GM19023 (cell line): Measurements from ENCODE around the gene LCLAT1.
"Not testable (repeated sequence)": the region's sequence is repeated elsewhere in the genome, so short reads cannot be mapped to it uniquely, and the experiment has no call there.

Experiments
- ATAC-seq: cut with Tn5 transposase; IDR thresholded peaks from one replicate; pipeline ENCODE4 v1.9.1; 2021; ENCODE audit warnings: mild to moderate bottlenecking, moderate library complexity; ENCODE audit not compliant: unreplicated experiment

Gene LCLAT1

DNA sequence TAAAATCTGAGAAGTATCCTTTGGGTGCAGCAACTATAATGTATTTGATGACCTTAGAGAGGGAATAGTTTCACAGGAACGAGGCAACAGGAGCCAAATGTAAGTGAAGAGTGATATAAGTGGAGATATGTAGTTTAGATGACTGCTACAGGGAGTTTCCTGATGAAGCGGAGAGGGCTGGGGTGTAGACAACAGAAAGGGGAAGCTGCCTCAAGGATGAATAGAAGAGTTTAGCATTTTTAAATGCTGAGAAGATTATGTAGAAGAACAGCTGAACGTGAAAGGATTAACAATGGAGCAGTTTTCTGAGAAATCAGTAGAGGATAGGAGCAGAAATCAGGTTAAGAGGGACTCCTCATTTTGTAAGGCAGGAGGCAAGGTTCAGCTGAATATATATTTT lies 133.3 kb downstream of the LCLAT1 start:
- ATAC-seq, result no peak

- ATAC-seq, result no peak
These were observed 135.5 kb downstream of the LCLAT1 start for GRCh38 chr2:30582521-30582920.

DNA sequence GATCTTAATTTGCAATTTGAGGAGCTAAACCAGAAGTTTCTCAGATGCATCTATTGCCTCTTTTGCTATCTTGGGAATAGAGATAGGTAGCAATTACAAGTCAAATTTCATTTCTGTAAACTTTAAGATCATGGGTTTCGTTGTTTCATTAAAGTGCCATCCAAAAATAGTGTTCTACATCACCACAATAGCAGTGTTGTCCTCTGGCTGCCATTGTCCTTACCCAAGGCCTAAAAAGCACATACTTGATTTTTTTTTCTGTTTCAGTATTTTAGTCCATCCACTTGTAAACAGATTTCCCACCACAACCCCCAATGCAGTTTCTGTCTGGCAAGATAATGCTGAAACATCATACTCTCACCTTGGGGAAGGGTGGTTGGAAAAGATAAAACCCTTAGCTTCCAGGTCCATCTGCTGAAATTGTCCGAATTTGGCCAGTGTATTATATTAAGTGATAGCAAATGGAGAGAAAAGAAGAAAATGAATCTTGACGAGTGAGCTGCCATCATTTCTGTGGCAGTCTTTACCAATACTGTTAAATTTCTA lies 136.2 kb downstream of the LCLAT1 start:
- ATAC-seq, result no peak

- no peak for ATAC-seq
These were observed 137.1 kb downstream of the LCLAT1 start for GRCh38 chr2:30584116-30584515.

GRCh38 chr2:30588994-30589393 lies 141.9 kb downstream of the LCLAT1 start:
- ATAC-seq, result no peak

DNA sequence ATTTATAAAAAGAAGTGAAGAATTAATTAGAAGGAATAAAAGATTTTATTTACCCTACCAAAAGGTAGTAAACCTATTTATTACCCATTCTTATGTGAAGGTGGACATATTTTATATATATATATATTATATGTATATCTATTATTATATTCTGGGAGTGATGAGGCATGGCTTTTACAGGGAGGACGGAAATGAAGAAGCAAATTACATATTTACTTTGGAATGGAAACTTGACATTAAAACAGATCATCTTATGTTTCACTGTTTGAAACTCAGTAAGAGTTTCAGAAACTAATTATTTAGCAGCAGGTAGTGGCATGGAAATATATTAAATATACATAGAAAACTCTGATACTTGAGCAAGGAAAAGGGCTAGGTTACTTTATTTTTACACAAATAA lies 143.4 kb downstream of the LCLAT1 start:
- ATAC-seq, result no peak

DNA sequence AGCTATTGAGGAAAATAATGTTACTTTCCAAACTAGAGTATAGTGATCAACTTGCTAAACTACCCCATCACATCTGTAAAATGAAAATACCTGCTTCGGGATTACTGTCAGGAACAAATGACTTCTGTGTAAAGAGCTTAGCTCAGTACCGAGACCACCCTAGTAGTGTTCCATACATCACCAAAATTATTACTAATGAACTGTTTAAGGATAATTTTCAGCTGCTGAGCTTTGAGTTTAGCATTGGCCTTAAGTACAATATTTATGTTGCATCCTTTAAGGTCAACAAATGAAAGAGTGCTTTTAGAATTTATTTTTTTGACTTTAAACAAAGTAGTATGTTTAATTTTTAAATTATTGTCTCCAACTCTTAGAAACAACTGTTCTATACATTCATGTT lies 144.1 kb downstream of the LCLAT1 start:
- no peak for ATAC-seq

GRCh38 chr2:30601375-30601774 lies 154.3 kb downstream of the LCLAT1 start:
- ATAC-seq, result no peak

DNA sequence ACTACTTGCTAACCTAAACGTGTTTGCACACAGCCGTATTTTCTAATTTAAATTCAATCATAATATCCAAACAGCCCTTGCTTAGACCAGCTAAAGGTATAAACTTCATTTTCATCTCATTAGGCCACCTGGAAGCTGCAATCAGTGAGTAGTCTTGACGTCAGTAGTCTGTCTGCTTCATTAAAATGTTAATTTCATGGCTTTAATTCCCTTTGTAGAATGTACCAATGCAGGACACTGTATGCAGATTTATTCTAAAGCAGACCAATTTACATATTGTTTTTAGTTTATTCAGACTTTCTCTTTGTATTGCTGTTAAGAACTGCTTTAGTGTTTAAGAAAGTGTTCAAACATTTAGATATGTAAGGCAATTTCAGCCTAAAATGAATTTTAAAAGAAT lies 158.2 kb downstream of the LCLAT1 start:
- ATAC-seq, result no peak

- no peak for ATAC-seq
These were observed 161.6 kb downstream of the LCLAT1 start for GRCh38 chr2:30608643-30609042.

- no peak for ATAC-seq
These were observed 164.5 kb downstream of the LCLAT1 start for GRCh38 chr2:30611583-30611982.

- no peak for ATAC-seq
These were observed 165.3 kb downstream of the LCLAT1 start for GRCh38 chr2:30612371-30612770.

- ATAC-seq, result no peak
These were observed 166.0 kb downstream of the LCLAT1 start for GRCh38 chr2:30613001-30613400.

GRCh38 chr2:30614227-30614626 lies 167.2 kb downstream of the LCLAT1 start:
- not testable (repeated sequence) for ATAC-seq

- ATAC-seq, result no peak
These were observed 168.9 kb downstream of the LCLAT1 start for GRCh38 chr2:30615926-30616325.

DNA sequence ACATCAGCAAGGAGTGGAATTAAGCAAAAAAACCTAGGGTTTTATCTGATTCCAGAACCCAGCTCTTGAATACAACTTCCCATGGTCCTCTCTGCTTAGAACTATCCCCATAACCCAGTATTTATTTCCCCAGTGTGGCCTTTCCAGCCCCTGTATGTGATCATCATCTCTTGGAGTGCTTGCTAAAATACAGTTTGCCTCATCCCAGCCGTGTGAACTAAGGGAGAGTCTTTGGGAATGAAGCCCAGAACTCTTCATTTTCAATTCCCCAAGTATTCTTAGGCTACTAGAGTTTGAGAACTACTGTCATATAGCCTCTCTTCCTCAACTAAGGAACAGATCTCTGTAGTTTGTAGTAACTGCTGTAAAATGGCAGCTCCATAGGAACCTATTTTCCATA lies 173.1 kb downstream of the LCLAT1 start:
- ATAC-seq, result no peak

- ATAC-seq, result no peak
These were observed 174.8 kb downstream of the LCLAT1 start for GRCh38 chr2:30621836-30622235.

- ATAC-seq, result no peak
These were observed 175.4 kb downstream of the LCLAT1 start for GRCh38 chr2:30622452-30622851.

DNA sequence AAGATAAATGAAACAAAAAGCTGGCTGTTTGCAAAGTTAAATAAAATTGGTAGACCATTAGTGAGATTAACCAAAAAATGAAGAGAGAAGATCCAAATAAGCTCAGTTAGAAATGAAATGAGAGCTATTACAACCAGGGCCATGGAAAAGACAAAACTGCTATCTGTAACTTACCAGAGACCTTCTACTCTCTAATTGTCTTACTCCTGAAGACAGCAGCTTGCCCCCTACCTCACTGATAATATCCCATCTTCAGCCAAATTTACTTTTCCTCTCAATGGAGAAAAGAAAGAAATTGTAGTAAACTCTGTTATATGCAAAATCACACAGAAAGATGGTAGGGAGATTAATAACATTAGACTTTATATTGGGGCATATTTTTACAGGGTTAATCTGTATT lies 178.2 kb downstream of the LCLAT1 start:
- ATAC-seq, result no peak

DNA sequence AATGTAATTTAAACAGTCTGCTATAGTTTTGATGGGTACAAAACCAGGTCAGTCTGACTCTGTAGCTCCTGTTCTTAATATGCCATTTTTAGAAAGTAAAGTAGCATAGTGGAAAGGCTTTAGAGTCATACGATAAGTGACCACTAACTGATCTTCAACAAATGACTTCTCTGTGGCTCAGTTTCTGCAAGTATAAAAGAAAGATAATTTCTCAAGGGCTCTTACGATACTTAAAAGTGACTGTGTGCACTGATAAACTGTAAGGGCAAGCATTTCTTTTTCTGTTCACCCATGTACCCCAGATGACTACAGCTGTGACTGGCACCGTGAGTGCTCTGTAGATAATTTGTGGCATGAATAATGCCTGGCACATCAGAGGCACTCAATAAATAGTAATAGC lies 178.7 kb downstream of the LCLAT1 start:
- no peak for ATAC-seq

GRCh38 chr2:30626397-30626796 lies 179.4 kb downstream of the LCLAT1 start:
- ATAC-seq, result no peak

- no peak for ATAC-seq
These were observed 180.1 kb downstream of the LCLAT1 start for GRCh38 chr2:30627151-30627550.

DNA sequence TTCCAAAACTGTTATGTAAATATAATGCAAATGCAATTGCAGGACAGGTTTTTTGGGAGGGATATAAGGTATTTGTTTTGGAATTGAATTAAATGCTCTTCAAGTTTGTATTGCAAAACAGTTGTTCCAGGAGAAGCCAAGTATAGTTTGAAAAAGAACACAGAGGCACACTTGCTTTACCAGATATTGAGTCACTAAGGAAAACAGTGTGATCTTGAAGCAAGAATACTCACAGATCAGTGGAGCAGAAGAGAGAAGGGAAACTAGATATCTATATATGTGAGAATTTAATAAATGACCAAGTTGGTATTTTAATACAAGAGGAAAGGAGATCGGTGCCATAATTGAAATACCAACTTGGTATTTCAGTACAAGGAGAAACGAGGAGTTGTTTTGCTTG lies 181.3 kb downstream of the LCLAT1 start:
- no peak for ATAC-seq

- ATAC-seq, result no peak
These were observed 182.8 kb downstream of the LCLAT1 start for GRCh38 chr2:30629866-30630265.
